Naive thymus-derived CD8-positive, alpha-beta T cell (primary cell): Measurements from ENCODE around the gene CFHR5. TPM values are rescaled to one million over a fixed set of nuclear protein-coding genes. Genes with fewer than 3 reads are reported as not detected.
"Not testable (repeated sequence)": the region's sequence is repeated elsewhere in the genome, so short reads cannot be mapped to it uniquely, and the experiment has no call there.

Experiments
- ATAC-seq, 2 donors: fragments of 150-1000 bp; cut with Tn5 transposase in 1 of 2; sonication (Bioruptor Pico), chemical (Tn5 transposase) in 1 of 2; 1 replicate in 1 of 2; 2 replicates in 1 of 2; pipeline ENCODE4 v1.10.0; 2021; ENCODE audit warnings: mild to moderate bottlenecking in 2 of 2, moderate library complexity in 2 of 2
- POLR2A ChIA-PET: fragments of 350-600 bp; sonication (Branson Sonifier 250); formaldehyde crosslinking; loops from one replicate; lab custom pipeline; 2021; ENCODE audit warnings: antibody characterized with exemption; lab: Charles Lee
- DNase-seq, 10 donors: peaks; one replicate each; pipeline versions ENCODE4 v3.0.0 to v3.0.0-alpha.2; 2020 to 2022
- H3K27ac Mint-ChIP-seq, 10 donors: one replicate each; pipeline ENCODE4 v1.8.0; 2020 to 2022; ENCODE audit warnings: mild to moderate bottlenecking in 10 of 10, mixed read lengths in 10 of 10, moderate library complexity in 4 of 10, inconsistent platforms in 1 of 10
- H3K27me3 Mint-ChIP-seq, 5 donors: one replicate each; pipeline ENCODE4 v1.8.0; 2021 to 2022; ENCODE audit warnings: mixed read lengths in 5 of 5
- H3K36me3 Mint-ChIP-seq, 3 donors: one replicate each; pipeline ENCODE4 v1.8.0; 2020 to 2022; ENCODE audit warnings: mixed read lengths in 3 of 3, mild to moderate bottlenecking in 2 of 3, inconsistent platforms in 1 of 3
- H3K4me1 Mint-ChIP-seq, 4 donors: one replicate each; pipeline ENCODE4 v1.8.0; 2021 to 2022; ENCODE audit warnings: mixed read lengths in 4 of 4
- H3K4me3 Mint-ChIP-seq, 10 donors: one replicate each; pipeline ENCODE4 v1.8.0; 2020 to 2022; ENCODE audit warnings: mild to moderate bottlenecking in 10 of 10, mixed read lengths in 10 of 10, moderate library complexity in 6 of 10, inconsistent platforms in 1 of 10
- H3K9me3 Mint-ChIP-seq, 9 donors: one replicate each; pipeline ENCODE4 v1.8.0; 2020 to 2022; ENCODE audit warnings: mixed read lengths in 9 of 9, mild to moderate bottlenecking in 3 of 9, inconsistent platforms in 1 of 9, moderate library complexity in 1 of 9
- polyA plus RNA-seq, 3 donors: library from polyadenylated mRNA; unstranded; fragments of 300-500 nt; fragmentation: Illumina TruSeq; gene quantifications; one replicate each; pipeline ENCODE4 v1.2.3, GENCODE V29; 2021
- total RNA-seq, 8 experiments: library from RNA in 2 of 8; stranded (reverse) in 2 of 8; gene quantifications; one replicate each; pipeline ENCODE4 v1.2.3 and lab custom pipeline; 2021 to 2026

Gene CFHR5
- total and polyA plus RNA-seq, 5 experiments from 2014 or later, result not detected

DNA sequence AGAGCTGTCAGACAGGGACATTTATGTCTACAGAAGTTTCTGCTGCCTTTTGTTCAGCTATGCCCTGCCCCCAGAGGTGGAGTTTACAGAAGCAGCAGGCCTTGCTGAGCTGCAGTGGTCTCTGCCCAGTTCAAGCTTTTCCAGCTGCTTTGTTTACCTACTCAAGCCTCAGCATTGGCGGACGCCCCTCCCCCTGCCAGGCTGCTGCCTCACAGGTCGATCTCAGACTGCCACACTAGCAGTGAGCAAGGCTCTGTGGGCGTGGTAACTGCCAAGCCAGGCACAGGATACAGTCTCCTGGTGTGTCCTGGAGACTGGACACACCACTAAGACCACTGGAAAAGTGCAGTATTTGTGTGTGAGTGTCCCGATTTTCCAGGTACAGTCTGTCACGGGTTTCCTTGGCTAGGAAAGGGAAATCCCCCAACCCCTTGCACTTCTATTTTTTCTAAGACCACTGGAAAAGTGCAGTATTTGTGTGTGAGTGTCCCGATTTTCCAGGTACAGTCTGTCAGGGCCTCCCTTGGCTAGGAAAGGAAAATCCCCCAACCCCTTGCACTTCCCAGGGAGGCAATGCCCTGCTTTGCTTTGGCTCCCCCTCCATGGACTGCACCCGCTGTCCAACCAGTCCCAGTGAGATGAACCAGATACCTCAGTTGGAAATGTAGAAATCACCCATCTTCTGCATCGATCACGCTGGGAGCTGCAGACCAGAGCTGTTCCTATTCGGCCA lies 14.7 kb downstream of the CFHR5 start:
- H3K4me1 Mint-ChIP-seq, ATAC-seq, DNase-seq, POLR2A ChIA-PET, H3K27ac Mint-ChIP-seq, H3K36me3 Mint-ChIP-seq, H3K4me3 Mint-ChIP-seq: not testable (repeated sequence)
- Mint-ChIP-seq H3K27me3 (peaks cover 0 to 12% (median 6%) of the 10 kb centered on the region in 5 donors), H3K9me3 (peaks cover 0 to 10% (median 3%) of the 10 kb centered on the region in 9 donors)

DNA sequence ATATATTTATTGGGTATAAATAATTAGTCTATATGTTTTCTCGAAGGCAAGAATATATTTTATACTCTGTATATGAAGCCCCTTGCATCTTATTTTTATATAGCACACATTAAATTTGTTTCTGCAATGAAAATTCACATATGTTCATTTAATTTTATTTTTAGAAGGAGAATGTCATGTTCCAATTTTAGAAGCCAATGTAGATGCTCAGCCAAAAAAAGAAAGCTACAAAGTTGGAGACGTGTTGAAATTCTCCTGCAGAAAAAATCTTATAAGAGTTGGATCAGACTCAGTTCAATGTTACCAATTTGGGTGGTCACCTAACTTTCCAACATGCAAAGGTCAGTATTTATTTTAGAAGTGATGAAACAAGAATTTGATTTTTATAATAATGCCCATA lies 16.6 kb downstream of the CFHR5 start:
- DNase-seq, result no peak
- Mint-ChIP-seq H3K9me3 (peaks cover 0 to 8% (median 0%) of the 10 kb centered on the region in 9 donors), H3K4me3 (no peak overlapping the region), H3K27me3 (peaks cover 0 to 12% (median 6%) of the 10 kb centered on the region in 5 donors), H3K4me1 (no peaks in the 10 kb centered on the region), H3K27ac (no peak overlapping the region), H3K36me3 (no peaks in the 10 kb centered on the region)
- no peak for ATAC-seq
- POLR2A ChIA-PET, result no interaction called here

DNA sequence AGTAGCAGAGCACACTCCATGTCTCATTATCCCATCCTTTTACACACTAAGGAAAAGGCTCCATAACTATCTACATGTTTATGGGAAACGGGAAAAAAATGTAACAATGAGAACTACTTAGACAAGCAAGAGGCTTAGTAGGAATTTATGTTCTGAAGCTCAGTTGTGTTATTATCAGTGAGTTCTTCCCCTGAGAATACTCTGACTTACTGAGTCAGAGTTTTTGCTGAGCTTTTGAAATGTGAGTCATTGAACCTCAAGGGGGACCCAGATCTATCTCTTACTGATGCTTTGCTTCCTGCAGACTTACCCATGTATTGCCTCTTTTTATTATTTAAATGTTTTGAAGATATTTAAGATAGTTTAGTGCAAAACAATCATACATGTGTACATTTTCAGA lies 20.1 kb downstream of the CFHR5 start:
- Mint-ChIP-seq H3K4me1 (no peaks in the 10 kb centered on the region), H3K4me3 (no peak overlapping the region), H3K9me3 (no peaks in the 10 kb centered on the region), H3K27me3 (peaks cover 0 to 5% (median 2%) of the 10 kb centered on the region in 5 donors), H3K36me3 (no peaks in the 10 kb centered on the region), H3K27ac (no peak overlapping the region)
- POLR2A ChIA-PET, result no interaction called here
- ATAC-seq (no peak), DNase-seq (no peak)

DNA sequence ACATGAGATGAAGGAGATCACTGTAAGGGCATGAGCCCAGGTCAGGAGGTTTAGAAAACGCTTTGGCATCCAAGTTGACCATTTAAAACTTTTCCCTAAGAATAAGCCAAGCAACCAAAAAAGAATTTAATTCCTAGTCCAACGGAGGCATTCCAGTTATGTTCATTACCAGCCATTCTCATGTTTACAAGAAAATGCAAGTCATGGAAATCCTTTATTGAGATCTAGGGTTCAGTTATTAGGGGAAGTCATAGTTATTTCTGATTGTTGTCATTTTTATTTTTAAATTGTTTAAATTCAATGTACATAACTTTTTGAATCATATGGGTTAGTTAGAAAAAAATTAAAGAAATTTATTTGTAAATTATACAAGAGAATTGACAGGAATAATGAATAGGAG lies 24.5 kb downstream of the CFHR5 start:
- Mint-ChIP-seq H3K27ac (no peak overlapping the region), H3K36me3 (no peaks in the 10 kb centered on the region), H3K4me3 (no peak overlapping the region), H3K4me1 (no peaks in the 10 kb centered on the region), H3K27me3 (no peaks in the 10 kb centered on the region), H3K9me3 (no peaks in the 10 kb centered on the region)
- ATAC-seq, result no peak
- no peak for DNase-seq
- POLR2A ChIA-PET, result no interaction called here

DNA sequence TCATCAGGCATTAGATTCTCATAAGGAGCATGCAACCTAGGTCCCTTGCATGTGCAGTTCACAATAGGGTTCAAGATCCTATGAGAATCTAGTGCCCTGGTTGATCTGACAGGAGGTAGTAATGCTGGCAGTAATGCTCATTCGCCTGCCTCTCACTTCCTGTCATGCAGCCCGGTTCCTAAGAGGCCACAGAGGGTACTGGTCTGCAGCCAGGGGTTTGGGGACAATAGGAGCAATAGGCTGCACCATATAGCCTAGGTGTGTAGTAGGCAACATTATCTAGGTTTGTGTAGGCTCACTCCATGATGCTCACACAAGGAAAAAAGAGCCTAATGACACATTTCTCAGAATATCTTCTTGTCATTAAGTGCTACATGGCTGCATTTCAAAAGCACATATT lies 25.8 kb downstream of the CFHR5 start:
- no peak overlapping the region for H3K27ac Mint-ChIP-seq
- no peaks in the 10 kb centered on the region for H3K4me1 Mint-ChIP-seq
- ATAC-seq, result peak in 1 of 2 donors; percentile 20
- no peaks in the 10 kb centered on the region for H3K36me3 Mint-ChIP-seq
- DNase-seq, result peak in 1 of 10 donors; percentile 52
- POLR2A ChIA-PET, result no interaction called here
- no peak overlapping the region for H3K4me3 Mint-ChIP-seq
- H3K9me3 Mint-ChIP-seq, result no peaks in the 10 kb centered on the region
- peaks cover 0 to 4% (median 0%) of the 10 kb centered on the region in 5 donors for H3K27me3 Mint-ChIP-seq

DNA sequence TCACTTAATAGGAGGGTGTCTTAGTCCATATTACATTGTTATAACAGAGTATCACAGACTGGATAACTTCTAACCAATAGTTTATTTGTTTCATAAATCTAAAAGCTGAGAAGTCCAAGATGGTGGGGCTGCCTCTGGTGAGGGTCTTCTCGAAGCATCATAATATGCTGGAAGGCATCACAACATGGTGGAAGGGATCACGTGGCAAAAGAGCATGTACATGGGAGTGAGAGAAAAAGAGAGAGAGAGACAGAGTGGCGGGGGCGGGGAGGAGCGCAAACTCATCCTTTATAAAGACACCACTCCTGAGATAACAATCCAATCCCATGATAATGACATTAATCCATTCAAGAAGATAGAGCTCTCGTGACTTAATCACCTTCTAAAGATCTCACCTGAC lies 31.5 kb downstream of the CFHR5 start:
- Mint-ChIP-seq H3K27me3 (peaks cover 0 to 8% (median 2%) of the 10 kb centered on the region in 5 donors), H3K27ac (no peak overlapping the region), H3K9me3 (peaks cover 8 to 21% (median 10%) of the 10 kb centered on the region in 9 donors)

DNA sequence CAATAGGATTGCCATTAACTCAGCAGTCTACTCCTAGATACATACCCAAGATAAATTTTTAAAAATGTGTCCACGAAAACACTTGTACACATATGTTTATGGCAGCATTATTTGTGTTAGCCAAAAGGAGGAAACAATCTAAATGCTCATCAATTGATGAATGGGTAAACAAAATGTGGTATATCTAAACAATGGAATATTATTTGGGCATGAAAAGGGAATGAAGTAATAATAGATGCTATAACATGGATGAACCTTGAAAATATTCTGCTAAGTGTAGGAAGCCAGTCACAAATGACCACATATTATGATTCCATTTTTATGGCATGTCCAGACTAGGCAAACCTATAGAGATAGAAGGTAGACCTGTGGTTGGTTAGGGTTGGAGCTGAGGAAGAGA lies 34.3 kb downstream of the CFHR5 start:
- no peak for ATAC-seq
- Mint-ChIP-seq H3K36me3 (peaks cover 0 to 11% (median 0%) of the 10 kb centered on the region in 3 donors), H3K9me3 (peaks cover 8 to 21% (median 10%) of the 10 kb centered on the region in 9 donors), H3K4me1 (no peaks in the 10 kb centered on the region), H3K27me3 (peaks cover 0 to 8% (median 2%) of the 10 kb centered on the region in 5 donors), H3K27ac (no peak overlapping the region), H3K4me3 (no peak overlapping the region)
- DNase-seq, result no peak
- POLR2A ChIA-PET, result no interaction called here

More for the DNA sequence above, 31.5 kb downstream of the CFHR5 start:
- no peak overlapping the region for H3K4me3 Mint-ChIP-seq
- ATAC-seq (no peak), DNase-seq (no peak)
- peaks cover 0 to 11% (median 0%) of the 10 kb centered on the region in 3 donors for H3K36me3 Mint-ChIP-seq
- POLR2A ChIA-PET, result no interaction called here
- no peaks in the 10 kb centered on the region for H3K4me1 Mint-ChIP-seq

DNA sequence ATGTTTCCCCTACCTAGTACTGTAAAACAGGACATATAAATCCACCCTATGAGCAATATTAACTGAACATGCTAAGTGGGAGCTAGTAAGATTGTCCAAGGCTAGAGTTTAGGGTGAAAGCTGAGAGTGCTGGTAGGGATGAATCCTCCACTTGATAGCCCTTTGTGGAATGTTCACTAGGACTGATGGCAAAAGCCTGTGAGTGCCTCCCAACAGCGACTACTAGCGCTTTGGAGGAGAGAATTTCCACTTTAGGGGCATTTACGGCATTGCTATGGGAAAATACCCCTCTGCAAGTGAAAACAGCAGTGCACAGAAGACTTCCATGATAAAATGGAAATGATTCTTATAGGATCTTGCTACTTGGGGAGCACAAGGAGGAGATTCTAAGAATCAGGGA lies 35.9 kb downstream of the CFHR5 start:
- DNase-seq (no peak), ATAC-seq (no peak)
- no peak overlapping the region for H3K27ac Mint-ChIP-seq
- no peak overlapping the region for H3K4me3 Mint-ChIP-seq
- H3K36me3 Mint-ChIP-seq, result peaks cover 0 to 11% (median 0%) of the 10 kb centered on the region in 3 donors
- no peaks in the 10 kb centered on the region for H3K4me1 Mint-ChIP-seq
- H3K27me3 Mint-ChIP-seq, result peaks cover 0 to 8% (median 2%) of the 10 kb centered on the region in 5 donors
- POLR2A ChIA-PET, result no interaction called here
- H3K9me3 Mint-ChIP-seq, result peaks cover 8 to 22% (median 10%) of the 10 kb centered on the region in 9 donors

DNA sequence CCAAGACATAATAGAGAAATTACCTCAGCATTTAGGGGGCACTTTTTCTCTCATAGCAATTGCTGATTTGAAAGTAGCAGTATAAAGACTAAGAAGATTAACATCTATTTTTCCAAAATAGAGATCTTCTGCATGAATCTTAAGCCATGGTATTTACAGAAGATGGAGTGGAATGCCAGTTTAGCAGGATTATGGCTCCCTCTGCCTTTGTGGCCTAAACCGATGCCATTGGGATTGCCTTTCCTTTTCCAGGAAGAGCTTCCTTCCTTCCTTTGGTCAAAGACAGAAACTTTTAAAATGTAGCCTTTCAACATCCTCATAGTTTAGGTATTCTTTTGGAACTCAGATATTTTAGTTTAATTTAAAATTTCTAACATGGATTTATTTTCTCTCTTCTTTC lies 39.4 kb downstream of the CFHR5 start:
- Mint-ChIP-seq H3K36me3 (peaks cover 0 to 3% (median 0%) of the 10 kb centered on the region in 3 donors), H3K9me3 (peaks cover 1 to 10% (median 2%) of the 10 kb centered on the region in 9 donors), H3K4me1 (no peaks in the 10 kb centered on the region), H3K27me3 (peaks cover 0 to 4% (median 2%) of the 10 kb centered on the region in 5 donors), H3K4me3 (no peak overlapping the region), H3K27ac (no peak overlapping the region)
- DNase-seq (no peak), ATAC-seq (no peak)
- POLR2A ChIA-PET, result no interaction called here

DNA sequence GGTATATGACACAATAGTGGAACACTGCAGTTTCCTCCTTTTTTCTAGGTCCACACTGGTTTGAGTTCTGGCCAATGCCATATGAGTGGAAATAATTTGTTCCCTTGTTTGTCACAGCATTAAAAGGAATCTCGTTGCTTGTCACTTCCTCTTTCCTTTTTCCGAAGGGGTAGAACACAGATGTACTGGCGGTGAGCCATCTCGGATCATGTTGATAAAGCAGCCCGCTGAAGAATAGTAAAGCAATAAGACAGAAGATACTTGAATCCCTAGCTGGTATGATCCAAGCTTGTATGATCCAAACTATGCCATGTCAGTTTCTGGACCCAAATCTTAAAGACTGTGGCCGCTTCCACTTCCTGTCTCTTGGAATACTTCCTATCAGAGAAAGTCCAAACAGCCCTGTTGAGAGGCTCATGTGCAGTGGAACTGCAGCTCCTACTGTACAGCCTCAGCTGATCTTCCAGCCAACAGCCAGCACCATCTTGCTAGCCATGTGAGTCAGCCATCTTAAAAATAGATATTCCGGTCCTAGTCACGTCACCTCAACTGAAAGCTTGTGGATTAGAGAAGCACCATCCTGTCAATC lies 40.3 kb downstream of the CFHR5 start:
- Mint-ChIP-seq H3K27ac (no peak overlapping the region), H3K9me3 (peaks cover 0 to 10% (median 0%) of the 10 kb centered on the region in 9 donors), H3K4me1 (no peaks in the 10 kb centered on the region), H3K36me3 (no peaks in the 10 kb centered on the region), H3K4me3 (no peak overlapping the region), H3K27me3 (peaks cover 0 to 7% (median 2%) of the 10 kb centered on the region in 5 donors)
- no peak for DNase-seq
- no peak for ATAC-seq
- POLR2A ChIA-PET, result no interaction called here

DNA sequence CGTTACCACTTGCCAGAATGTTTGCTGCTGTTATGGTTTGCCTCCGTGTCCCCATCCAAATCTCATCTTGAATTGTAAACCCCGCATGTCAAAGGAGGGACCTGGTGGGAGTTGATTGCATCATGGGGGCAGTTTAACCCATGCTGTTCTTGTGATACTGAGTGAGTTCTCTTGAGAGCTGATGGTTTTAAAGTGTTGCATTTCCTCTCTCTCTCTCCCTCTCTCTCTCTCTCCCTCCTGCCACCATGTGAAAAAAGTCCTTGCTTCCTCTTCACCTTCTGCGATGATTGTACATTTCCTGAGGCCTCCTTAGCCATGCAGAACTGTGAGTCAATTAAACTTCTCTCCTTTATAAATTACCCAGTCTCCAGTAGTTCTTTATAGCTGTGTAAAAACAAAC lies 44.4 kb downstream of the CFHR5 start:
- H3K27ac Mint-ChIP-seq, result no peak overlapping the region
- no peak overlapping the region for H3K4me3 Mint-ChIP-seq
- POLR2A ChIA-PET, result no interaction called here
- no peaks in the 10 kb centered on the region for H3K4me1 Mint-ChIP-seq
- ATAC-seq (no peak), DNase-seq (no peak)
- peaks cover 0 to 7% (median 2%) of the 10 kb centered on the region in 5 donors for H3K27me3 Mint-ChIP-seq
- H3K9me3 Mint-ChIP-seq, result peaks cover 0 to 9% (median 0%) of the 10 kb centered on the region in 9 donors
- H3K36me3 Mint-ChIP-seq, result no peaks in the 10 kb centered on the region

DNA sequence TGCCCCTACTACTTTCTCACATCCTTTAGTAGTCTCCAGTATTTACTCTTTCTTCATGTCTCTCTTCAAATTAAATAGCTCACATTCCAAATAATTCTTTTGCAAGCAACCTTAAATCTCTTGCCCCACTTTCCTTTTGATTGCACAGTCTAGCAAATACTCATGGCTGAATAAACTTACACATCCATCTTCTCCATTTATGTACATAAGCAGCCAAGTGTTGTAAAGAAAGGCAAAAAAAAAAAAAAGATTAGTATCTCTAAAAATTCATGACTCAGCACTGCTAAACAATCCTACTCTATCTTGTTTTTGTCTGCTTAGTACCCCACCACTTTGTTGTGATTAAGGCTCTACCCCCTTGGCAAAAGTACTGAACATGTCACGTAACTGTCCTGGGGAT lies 47.1 kb downstream of the CFHR5 start:
- Mint-ChIP-seq H3K27ac (no peak overlapping the region), H3K4me3 (no peak overlapping the region), H3K36me3 (no peaks in the 10 kb centered on the region), H3K27me3 (peaks cover 0 to 7% (median 2%) of the 10 kb centered on the region in 5 donors), H3K9me3 (no peaks in the 10 kb centered on the region), H3K4me1 (no peaks in the 10 kb centered on the region)
- DNase-seq, result no peak
- POLR2A ChIA-PET, result interaction anchor here (0.7 kb wide), 1 partner anchor 570 kb away, joined by 3 read pairs; no protein-coding TSS in a partner anchor
- no peak for ATAC-seq

DNA sequence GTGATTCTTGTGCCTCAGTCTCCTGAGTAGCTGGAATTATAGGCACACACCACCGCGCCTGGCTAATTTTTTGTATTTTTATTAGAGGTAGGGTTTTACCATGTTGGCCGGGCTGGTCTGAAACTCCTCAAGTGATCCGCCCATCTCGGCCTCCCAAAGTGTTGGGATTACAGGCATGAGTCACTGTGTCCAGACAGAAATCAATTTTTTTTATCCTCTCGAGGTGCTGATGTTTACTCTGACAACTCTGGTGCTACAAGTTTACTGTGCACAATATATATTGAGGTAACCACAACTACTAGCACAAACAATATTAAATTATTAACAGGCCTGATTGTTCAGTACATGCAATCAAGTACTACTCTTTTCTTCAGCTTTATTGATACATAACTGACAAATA lies 50.0 kb downstream of the CFHR5 start:
- Mint-ChIP-seq H3K9me3 (no peaks in the 10 kb centered on the region), H3K36me3 (no peaks in the 10 kb centered on the region), H3K27me3 (peaks cover 0 to 2% (median 0%) of the 10 kb centered on the region in 5 donors), H3K4me3 (no peak overlapping the region), H3K27ac (no peak overlapping the region), H3K4me1 (no peaks in the 10 kb centered on the region)
- no peak for ATAC-seq
- no peak for DNase-seq
- POLR2A ChIA-PET, result no interaction called here
